HL-60 (cell line): ENCODE measurements around the gene DHRS13.
A peak's percentile ranks its signal among the peaks of the same experiment; 100 is the strongest.

Experiments
- DNase-seq, 2 experiments: peaks; one replicate each; pipeline ENCODE4 v3.0.0-alpha.2; 2010 to 2020; ENCODE audit warnings: low read depth in 1 of 2, low spot score in 1 of 2
- H3K27ac ChIP-seq: fragments of 250-450 bp; sonication (Bioruptor Pico); replicated peaks from 2 replicates; pipeline ENCODE4 v1.5.1; 2020; ENCODE audit warnings: mild to moderate bottlenecking, moderate library complexity
- H3K27me3 ChIP-seq: fragments of 250-450 bp; sonication (Bioruptor Pico); 2 replicates; pipeline ENCODE4 v1.5.1; 2021; ENCODE audit warnings: mild to moderate bottlenecking, moderate library complexity; ENCODE audit not compliant: insufficient read depth, poor library complexity, severe bottlenecking
- H3K4me3 ChIP-seq: replicated peaks from 2 replicates; pipeline ENCODE4 v1.5.1; 2011; ENCODE audit warnings: mild to moderate bottlenecking, control low read depth, low read length; ENCODE audit not compliant: insufficient read depth
- GABPA ChIP-seq: IDR thresholded peaks from 2 replicates; pipeline ENCODE4 v1.6.1; 2012; ENCODE audit warnings: low read depth
- POLR2AphosphoS5 ChIP-seq: IDR thresholded peaks from 2 replicates; pipeline ENCODE4 v1.6.1; 2012; ENCODE audit warnings: low read depth
- SPI1 ChIP-seq: IDR thresholded peaks from 2 replicates; pipeline ENCODE4 v1.6.1; 2012; ENCODE audit warnings: low read depth, mild to moderate bottlenecking, borderline replicate concordance
- TF ChIP-seq, protein P1 (sequence below): IDR thresholded peaks from one replicate; pipeline ENCODE4 v1.5.1; 2011; ENCODE audit warnings: low read length, control low read depth, inconsistent platforms; ENCODE audit not compliant: insufficient read depth
- TF ChIP-seq, protein P2 (sequence below): IDR thresholded peaks from 2 replicates; pipeline ENCODE4 v1.6.1; 2012; ENCODE audit warnings: low read depth; ENCODE audit not compliant: insufficient replicate concordance

DHRS13 gene

GRCh38 chr17:28950752-28951427 is 48.0 kb upstream of the DHRS13 start:
- DNase-seq: no peak
- TF ChIP-seq POLR2AphosphoS5 (no peak), SPI1 (no peak), GABPA (no peak)
- TF ChIP-seq, protein P1, sequence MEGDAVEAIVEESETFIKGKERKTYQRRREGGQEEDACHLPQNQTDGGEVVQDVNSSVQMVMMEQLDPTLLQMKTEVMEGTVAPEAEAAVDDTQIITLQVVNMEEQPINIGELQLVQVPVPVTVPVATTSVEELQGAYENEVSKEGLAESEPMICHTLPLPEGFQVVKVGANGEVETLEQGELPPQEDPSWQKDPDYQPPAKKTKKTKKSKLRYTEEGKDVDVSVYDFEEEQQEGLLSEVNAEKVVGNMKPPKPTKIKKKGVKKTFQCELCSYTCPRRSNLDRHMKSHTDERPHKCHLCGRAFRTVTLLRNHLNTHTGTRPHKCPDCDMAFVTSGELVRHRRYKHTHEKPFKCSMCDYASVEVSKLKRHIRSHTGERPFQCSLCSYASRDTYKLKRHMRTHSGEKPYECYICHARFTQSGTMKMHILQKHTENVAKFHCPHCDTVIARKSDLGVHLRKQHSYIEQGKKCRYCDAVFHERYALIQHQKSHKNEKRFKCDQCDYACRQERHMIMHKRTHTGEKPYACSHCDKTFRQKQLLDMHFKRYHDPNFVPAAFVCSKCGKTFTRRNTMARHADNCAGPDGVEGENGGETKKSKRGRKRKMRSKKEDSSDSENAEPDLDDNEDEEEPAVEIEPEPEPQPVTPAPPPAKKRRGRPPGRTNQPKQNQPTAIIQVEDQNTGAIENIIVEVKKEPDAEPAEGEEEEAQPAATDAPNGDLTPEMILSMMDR: no peak
- TF ChIP-seq, protein P2, sequence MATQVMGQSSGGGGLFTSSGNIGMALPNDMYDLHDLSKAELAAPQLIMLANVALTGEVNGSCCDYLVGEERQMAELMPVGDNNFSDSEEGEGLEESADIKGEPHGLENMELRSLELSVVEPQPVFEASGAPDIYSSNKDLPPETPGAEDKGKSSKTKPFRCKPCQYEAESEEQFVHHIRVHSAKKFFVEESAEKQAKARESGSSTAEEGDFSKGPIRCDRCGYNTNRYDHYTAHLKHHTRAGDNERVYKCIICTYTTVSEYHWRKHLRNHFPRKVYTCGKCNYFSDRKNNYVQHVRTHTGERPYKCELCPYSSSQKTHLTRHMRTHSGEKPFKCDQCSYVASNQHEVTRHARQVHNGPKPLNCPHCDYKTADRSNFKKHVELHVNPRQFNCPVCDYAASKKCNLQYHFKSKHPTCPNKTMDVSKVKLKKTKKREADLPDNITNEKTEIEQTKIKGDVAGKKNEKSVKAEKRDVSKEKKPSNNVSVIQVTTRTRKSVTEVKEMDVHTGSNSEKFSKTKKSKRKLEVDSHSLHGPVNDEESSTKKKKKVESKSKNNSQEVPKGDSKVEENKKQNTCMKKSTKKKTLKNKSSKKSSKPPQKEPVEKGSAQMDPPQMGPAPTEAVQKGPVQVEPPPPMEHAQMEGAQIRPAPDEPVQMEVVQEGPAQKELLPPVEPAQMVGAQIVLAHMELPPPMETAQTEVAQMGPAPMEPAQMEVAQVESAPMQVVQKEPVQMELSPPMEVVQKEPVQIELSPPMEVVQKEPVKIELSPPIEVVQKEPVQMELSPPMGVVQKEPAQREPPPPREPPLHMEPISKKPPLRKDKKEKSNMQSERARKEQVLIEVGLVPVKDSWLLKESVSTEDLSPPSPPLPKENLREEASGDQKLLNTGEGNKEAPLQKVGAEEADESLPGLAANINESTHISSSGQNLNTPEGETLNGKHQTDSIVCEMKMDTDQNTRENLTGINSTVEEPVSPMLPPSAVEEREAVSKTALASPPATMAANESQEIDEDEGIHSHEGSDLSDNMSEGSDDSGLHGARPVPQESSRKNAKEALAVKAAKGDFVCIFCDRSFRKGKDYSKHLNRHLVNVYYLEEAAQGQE: no peak
- Histone ChIP-seq H3K4me3 (peak overlapping the region; percentile 78), H3K27me3 (no peaks in the 10 kb centered on the region), H3K27ac (peak overlapping the region; percentile 91)

DNA sequence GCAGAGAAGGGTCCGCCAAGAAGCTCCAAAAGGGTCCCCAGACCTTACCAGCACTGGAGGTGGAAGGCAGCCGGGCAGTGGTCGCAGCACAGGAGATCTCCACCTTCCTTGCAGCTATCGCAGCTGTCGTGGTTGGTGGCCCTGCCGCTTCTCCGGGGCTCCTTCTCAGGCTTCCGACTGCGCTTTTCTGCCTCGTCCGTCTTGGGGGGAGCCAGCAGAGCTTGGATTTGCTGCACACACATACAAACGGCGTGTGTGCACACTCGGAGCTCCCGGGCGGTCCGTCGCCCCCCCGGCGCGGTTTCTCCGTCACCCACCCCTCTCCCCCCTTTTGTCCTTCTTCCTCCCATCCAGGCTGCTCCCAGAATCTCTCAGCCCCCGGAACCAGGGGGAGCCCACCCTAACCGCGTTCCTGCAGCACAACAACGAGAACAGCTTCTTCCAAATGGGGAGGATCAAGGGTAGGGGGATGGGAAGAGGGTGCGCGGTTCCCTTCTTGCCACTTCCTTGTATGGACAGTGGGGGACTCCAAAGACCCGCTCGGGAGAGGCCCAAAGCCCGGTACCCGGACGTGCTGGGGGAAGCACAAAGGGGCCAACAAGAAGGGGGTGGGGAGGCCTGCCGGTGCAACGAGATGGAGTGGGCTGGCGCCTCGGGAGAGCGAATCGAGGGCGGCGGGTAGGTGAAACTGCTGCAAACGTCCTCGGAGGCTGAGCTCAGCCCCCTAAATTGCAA is 47.3 kb upstream of the DHRS13 start:
- Histone ChIP-seq H3K27ac (peak overlapping the region; percentile 91), H3K27me3 (no peaks in the 10 kb centered on the region), H3K4me3 (peak overlapping the region; percentile 78)
- DNase-seq: peak; percentile 78 to 80
- TF ChIP-seq GABPA (no peak), SPI1 (peak; percentile 62; the same call in 1 of the 2 replicates), POLR2AphosphoS5 (no peak)
- TF ChIP-seq, protein P1: no peak

- DNase-seq: peak in 1 of 2 experiments; percentile 70
- TF ChIP-seq, protein P2: no peak
- TF ChIP-seq SPI1 (no peak), GABPA (no peak; the same call in 1 of the 2 replicates), POLR2AphosphoS5 (no peak; the same call in 1 of the 2 replicates)
- TF ChIP-seq, protein P1: no peak
- Histone ChIP-seq H3K27me3 (no peaks in the 10 kb centered on the region), H3K27ac (peak overlapping the region; percentile 91), H3K4me3 (peak overlapping the region; percentile 78)
These were observed 46.5 kb upstream of the DHRS13 start for GRCh38 chr17:28949185-28950016.
